GM12878 (cell line): ENCODE measurements around the gene FAM222A. TPM values are rescaled to one million over a fixed set of nuclear protein-coding genes. Genes with fewer than 3 reads are reported as not detected.

Experiments used
- ATAC-seq: fragments of 200-7000 bp; cut with Tn5 transposase; 3 replicates; pipeline ENCODE4 v1.9.1; 2020; ENCODE audit warnings: mild to moderate bottlenecking, moderate library complexity
- BruUV-seq: library from RNA; stranded (reverse); fragments of 400-500 nt; replicated peaks from 2 replicates; lab custom pipeline; 2021; lab: Mats Ljungman, UMichigan
- CTCF ChIA-PET: fragments of 300-600 bp; sonication (Branson Sonifier 250); formaldehyde crosslinking; extraction: SDS; loops from one replicate; lab custom pipeline; 2021; ENCODE audit warnings: inconsistent platforms; lab: Yijun Ruan, JAX
- POLR2A ChIA-PET: fragments of 350-600 bp; formaldehyde crosslinking; extraction: SDS; loops from one replicate; lab custom pipeline; 2021; ENCODE audit warnings: inconsistent platforms; lab: Charles Lee
- RAD21 ChIA-PET: fragments of 300-600 bp; sonication (Branson Sonifier 250); formaldehyde crosslinking; loops from one replicate; lab custom pipeline; 2023; ENCODE audit warnings: antibody characterized with exemption; ENCODE audit not compliant: unreplicated experiment; lab: Charles Lee
- SMC1A ChIA-PET: fragments of 300-600 bp; sonication (Branson Sonifier 250); formaldehyde crosslinking; loops from one replicate; lab custom pipeline; 2023; ENCODE audit not compliant: unreplicated experiment, uncharacterized antibody; lab: Charles Lee
- DNase-seq: peaks from one replicate; pipeline ENCODE4 v3.0.0-alpha.2; 2011; ENCODE audit warnings: low read depth, low spot score
- FAIRE-seq: peaks from 3 replicates; lab custom pipeline; 2011; peaks lifted over from hg19 to GRCh38; lab: Jason Lieb, UNC
- H2AFZ ChIP-seq: 2 replicates; pipeline ENCODE4 v1.6.0; 2011; ENCODE audit warnings: low read depth, low read length, control low read depth; ENCODE audit not compliant: control insufficient read depth
- H3K27ac ChIP-seq: 2 replicates; pipeline ENCODE4 v1.5.1; 2011; ENCODE audit warnings: control low read depth; ENCODE audit not compliant: control insufficient read depth, insufficient read depth
- H3K27me3 ChIP-seq, 2 experiments: replicated peaks in 1 of 2; 2 replicates each; pipeline versions ENCODE4 v1.6.0 to v1.6.1; 2011; ENCODE audit warnings: low read length in 1 of 2; ENCODE audit not compliant: control insufficient read depth in 2 of 2, insufficient read depth in 2 of 2
- H3K36me3 ChIP-seq, 2 experiments: 2 replicates each; pipeline ENCODE4 v1.5.1; 2011; ENCODE audit warnings: low read length in 1 of 2; ENCODE audit not compliant: control insufficient read depth in 2 of 2, insufficient read depth in 2 of 2
- H3K4me1 ChIP-seq: 2 replicates; pipeline ENCODE4 v1.6.1; 2011; ENCODE audit warnings: mild to moderate bottlenecking, low read length, moderate library complexity, mixed read lengths; ENCODE audit not compliant: control insufficient read depth, insufficient read depth
- H3K4me2 ChIP-seq: 2 replicates; pipeline ENCODE4 v1.6.0; 2011; ENCODE audit warnings: control low read depth; ENCODE audit not compliant: control insufficient read depth, insufficient read depth
- H3K4me3 ChIP-seq: fragments of 200-600 bp; sonication (generic); 2 replicates; pipeline ENCODE4 v1.5.1; 2016
- H3K79me2 ChIP-seq: 2 replicates; pipeline ENCODE4 v1.6.0; 2011; ENCODE audit warnings: low read length; ENCODE audit not compliant: control insufficient read depth, insufficient read depth
- H3K9ac ChIP-seq: 2 replicates; pipeline ENCODE4 v1.8.0; 2011; ENCODE audit warnings: low read length, control low read depth, mixed read lengths; ENCODE audit not compliant: control insufficient read depth, insufficient read depth
- H3K9me3 ChIP-seq: replicated peaks from 3 replicates; pipeline ENCODE4 v1.5.1; 2011; ENCODE audit warnings: mild to moderate bottlenecking, low read length; ENCODE audit not compliant: control insufficient read depth, insufficient read depth
- H4K20me1 ChIP-seq: 2 replicates; pipeline ENCODE4 v1.6.0; 2011; ENCODE audit not compliant: control insufficient read depth, insufficient read depth
- ASH2L ChIP-seq: fragments of 300-600, 200-600 bp; sonication (generic); IDR thresholded peaks from 2 replicates; pipeline ENCODE4 v1.6.1; 2017; ENCODE audit warnings: low read depth, mild to moderate bottlenecking, borderline replicate concordance
- ATF7 ChIP-seq: fragments of 450-650 bp; IDR thresholded peaks from 2 replicates; pipeline ENCODE4 v1.6.1; 2016; ENCODE audit warnings: low read depth, mild to moderate bottlenecking
- BACH1 ChIP-seq: fragments of 450-650 bp; IDR thresholded peaks from 2 replicates; pipeline ENCODE4 v1.6.1; 2017; ENCODE audit warnings: mild to moderate bottlenecking, borderline replicate concordance
- CREB1 ChIP-seq: IDR thresholded peaks from 2 replicates; pipeline ENCODE4 v1.6.1; 2012; ENCODE audit warnings: low read depth, mild to moderate bottlenecking, inconsistent platforms
- ESRRA ChIP-seq: IDR thresholded peaks from 2 replicates; pipeline ENCODE4 v1.6.1; 2012; ENCODE audit warnings: mild to moderate bottlenecking, low read length, improper control_type of control experiment
- KLF5 ChIP-seq: fragments of 450-650 bp; IDR thresholded peaks from 2 replicates; pipeline ENCODE4 v1.6.1; 2014; ENCODE audit warnings: mild to moderate bottlenecking; ENCODE audit not compliant: partially characterized antibody
- PML ChIP-seq: IDR thresholded peaks from 2 replicates; pipeline ENCODE4 v1.6.1; 2012; ENCODE audit warnings: low read length, inconsistent platforms
- RELB ChIP-seq: fragments of 450-650 bp; IDR thresholded peaks from 2 replicates; pipeline ENCODE4 v1.6.1; 2017; ENCODE audit warnings: low read depth, mild to moderate bottlenecking, moderate library complexity
- SMAD1 ChIP-seq: fragments of 450-650 bp; IDR thresholded peaks from 2 replicates; pipeline ENCODE4 v1.6.1; 2018; ENCODE audit warnings: mild to moderate bottlenecking, low read depth; ENCODE audit not compliant: partially characterized antibody
- SP1 ChIP-seq: IDR thresholded peaks from one replicate; pipeline ENCODE4 v1.6.1; 2011; ENCODE audit warnings: low read depth, low read length
- TCF12 ChIP-seq: IDR thresholded peaks from 2 replicates; pipeline ENCODE4 v1.6.1; 2011; ENCODE audit warnings: low read depth, mild to moderate bottlenecking, low read length
- ZBTB11 ChIP-seq: fragments of 450-650 bp; formaldehyde crosslinking; IDR thresholded peaks from 2 replicates; pipeline ENCODE4 v1.5.0; 2022; ENCODE audit warnings: mild to moderate bottlenecking, missing genetic modification characterization
- ZBTB40 ChIP-seq: fragments of 450-650 bp; IDR thresholded peaks from 2 replicates; pipeline ENCODE4 v1.6.1; 2016; ENCODE audit warnings: mild to moderate bottlenecking, moderate library complexity, borderline replicate concordance
- WGBS: methylation state at CpG from one replicate; pipeline ENCODE4 v1.1.6; 2016; ENCODE audit warnings: low lambda C conversion rate; ENCODE audit not compliant: insufficient replicate concordance, insufficient coverage; ENCODE audit errors: missing lambda C conversion rate; 5-methylcytosine and 5-hydroxymethylcytosine counted together
- in situ Hi-C: fragments of 300-500 bp; cut with MboI; formaldehyde crosslinking; loops from 9 replicates; pipeline ENCODE4 v1.14.3; 2018; ENCODE audit warnings: mixed read lengths
- intact Hi-C: fragments of 100-400 bp; cut with micrococcal nuclease; formaldehyde crosslinking; loops from one replicate; pipeline ENCODE4 v1.14.2; 2022; ENCODE audit not compliant: unreplicated experiment
- polyA plus RNA-seq, 11 experiments: library from polyadenylated mRNA; depleted of rRNA in 4 of 11; unstranded in 6 of 11; stranded (reverse) in 5 of 11; fragments of >200 nt; fragmentation: Nextera tagmentation in 4 of 11; fragmentation: Illumina TruSeq in 1 of 11; extraction: Ambion mirVana in 4 of 11; extraction: Trizol in 1 of 11; gene quantifications; 1 replicate in 1 of 11; 2 replicates in 10 of 11; pipeline versions ENCODE4 v1.2.1 to v1.2.3, GENCODE V29; 2011 to 2016; ENCODE audit warnings: inconsistent platforms in 2 of 11, missing spikeins in 2 of 11, low read depth in 1 of 11
- total RNA-seq, 4 experiments: library from RNA; depleted of rRNA in 3 of 4; stranded (reverse); fragments of >200 nt in 3 of 4; fragmentation: Illumina TruSeq in 1 of 4; extraction: Trizol in 1 of 4; gene quantifications; 2 replicates each; pipeline versions ENCODE4 v1.2.1 to v1.2.3, GENCODE V29; 2013 to 2021

Gene FAM222A
- total and polyA plus RNA-seq, 10 of the 15 experiments (the other 5 are each of a cell fraction or from before 2014, with no cell fraction given), result 0.04 to 0.49 (median 0.14) TPM; not detected in 3

- ATAC-seq (no peak), FAIRE-seq (no peak), DNase-seq (no peak)
- Histone ChIP-seq H3K9ac (no peak overlapping the region), H3K27me3 (no peaks in the 10 kb centered on the region; a peak in 1 of 4 replicates), H3K4me3 (no peak overlapping the region), H3K79me2 (no peaks in the 10 kb centered on the region), H3K4me1 (no peaks in the 10 kb centered on the region), H4K20me1 (no peaks in the 10 kb centered on the region), H3K27ac (no peak overlapping the region), H3K9me3 (no peaks in the 10 kb centered on the region), H3K4me2 (no peak overlapping the region), H2AFZ (no peak overlapping the region), H3K36me3 (no peaks in the 10 kb centered on the region)
- intact Hi-C loops (no loop called here), in situ Hi-C loops (no loop called here)
- no TSS peak for BruUV-seq
- ChIA-PET CTCF (no interaction called here), SMC1A (no interaction called here), POLR2A (no interaction called here), RAD21 (no interaction called here)
- no peak for TF ChIP-seq ASH2L
- TF ChIP-seq ZBTB11, result no peak
- no peak for TF ChIP-seq CREB1
- TF ChIP-seq ESRRA, result no peak
- TF ChIP-seq KLF5, result no peak
- no peak for TF ChIP-seq ATF7
- TF ChIP-seq SP1, result no peak
- TF ChIP-seq TCF12, result no peak
- no peak for TF ChIP-seq SMAD1
- no peak for TF ChIP-seq RELB
- no peak for TF ChIP-seq BACH1
- no peak for TF ChIP-seq ZBTB40
- no peak for TF ChIP-seq PML
- 94% methylated on average over 1 of the region's 1 CpG for WGBS
Observed at GRCh38 chr12:109726106-109726497, 12.5 kb downstream of the FAM222A start.
